Occipital lobe (tissue), 2 donors: ENCODE results near the gene TOLLIP. TPM values are rescaled to one million over a fixed set of nuclear protein-coding genes. Genes with fewer than 3 reads are reported as not detected.
"Not testable (repeated sequence)": the region's sequence is repeated elsewhere in the genome, so short reads cannot be mapped to it uniquely, and the experiment has no call there.

Experiments
- DNase-seq: peaks from one replicate; lab custom pipeline; 2025; lab: John Stamatoyannopoulos, UW
- total RNA-seq: library from RNA; depleted of rRNA; stranded (reverse); fragments of >200 nt; gene quantifications from one replicate; pipeline ENCODE4 v1.2.3, GENCODE V29; 2014

The TOLLIP gene
- total RNA-seq, 1 donor from 2014 or later, result 17.8 TPM

- not testable (repeated sequence) for DNase-seq
Observed at GRCh38 chr11:1250411-1250810, 59.0 kb downstream of the TOLLIP start.

DNA sequence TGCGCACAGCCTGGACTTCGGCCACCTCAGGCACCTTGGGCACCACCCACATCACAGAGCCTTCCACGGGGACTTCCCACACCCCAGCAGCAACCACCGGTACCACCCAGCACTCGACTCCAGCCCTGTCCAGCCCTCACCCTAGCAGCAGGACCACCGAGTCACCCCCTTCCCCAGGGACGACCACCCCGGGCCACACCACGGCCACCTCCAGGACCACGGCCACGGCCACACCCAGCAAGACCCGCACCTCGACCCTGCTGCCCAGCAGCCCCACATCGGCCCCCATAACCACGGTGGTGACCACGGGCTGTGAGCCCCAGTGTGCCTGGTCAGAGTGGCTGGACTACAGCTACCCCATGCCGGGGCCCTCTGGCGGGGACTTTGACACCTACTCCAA lies 60.5 kb downstream of the TOLLIP start:
- DNase-seq, result not testable (repeated sequence)

DNA sequence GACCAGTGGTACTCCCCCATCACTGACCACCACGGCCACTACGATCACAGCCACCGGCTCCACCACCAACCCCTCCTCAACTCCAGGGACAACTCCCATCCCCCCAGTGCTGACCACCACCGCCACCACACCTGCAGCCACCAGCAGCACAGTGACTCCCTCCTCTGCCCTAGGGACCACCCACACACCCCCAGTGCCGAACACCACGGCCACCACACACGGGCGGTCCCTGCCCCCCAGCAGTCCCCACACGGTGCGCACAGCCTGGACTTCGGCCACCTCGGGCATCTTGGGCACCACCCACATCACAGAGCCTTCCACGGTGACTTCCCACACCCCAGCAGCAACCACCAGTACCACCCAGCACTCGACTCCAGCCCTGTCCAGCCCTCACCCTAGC lies 62.4 kb downstream of the TOLLIP start:
- DNase-seq, result not testable (repeated sequence)

GRCh38 chr11:1246301-1246700 lies 63.1 kb downstream of the TOLLIP start:
- not testable (repeated sequence) for DNase-seq

GRCh38 chr11:1245717-1246116 lies 63.7 kb downstream of the TOLLIP start:
- not testable (repeated sequence) for DNase-seq

DNA sequence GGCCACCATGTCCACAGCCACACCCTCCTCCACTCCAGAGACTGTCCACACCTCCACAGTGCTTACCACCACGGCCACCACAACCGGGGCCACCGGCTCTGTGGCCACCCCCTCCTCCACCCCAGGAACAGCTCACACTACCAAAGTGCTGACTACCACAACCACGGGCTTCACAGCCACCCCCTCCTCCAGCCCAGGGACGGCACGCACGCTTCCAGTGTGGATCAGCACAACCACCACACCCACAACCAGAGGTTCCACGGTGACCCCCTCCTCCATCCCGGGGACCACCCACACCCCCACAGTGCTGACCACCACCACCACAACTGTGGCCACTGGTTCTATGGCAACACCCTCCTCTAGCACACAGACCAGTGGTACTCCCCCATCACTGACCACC lies 64.9 kb downstream of the TOLLIP start:
- not testable (repeated sequence) for DNase-seq

DNA sequence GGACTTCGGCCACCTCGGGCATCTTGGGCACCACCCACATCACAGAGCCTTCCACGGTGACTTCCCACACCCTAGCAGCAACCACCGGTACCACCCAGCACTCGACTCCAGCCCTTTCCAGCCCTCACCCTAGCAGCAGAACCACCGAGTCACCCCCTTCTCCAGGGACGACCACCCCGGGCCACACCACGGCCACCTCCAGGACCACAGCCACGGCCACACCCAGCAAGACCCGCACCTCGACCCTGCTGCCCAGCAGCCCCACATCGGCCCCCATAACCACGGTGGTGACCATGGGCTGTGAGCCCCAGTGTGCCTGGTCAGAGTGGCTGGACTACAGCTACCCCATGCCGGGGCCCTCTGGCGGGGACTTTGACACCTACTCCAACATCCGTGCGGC lies 65.9 kb downstream of the TOLLIP start:
- DNase-seq, result not testable (repeated sequence)

DNA sequence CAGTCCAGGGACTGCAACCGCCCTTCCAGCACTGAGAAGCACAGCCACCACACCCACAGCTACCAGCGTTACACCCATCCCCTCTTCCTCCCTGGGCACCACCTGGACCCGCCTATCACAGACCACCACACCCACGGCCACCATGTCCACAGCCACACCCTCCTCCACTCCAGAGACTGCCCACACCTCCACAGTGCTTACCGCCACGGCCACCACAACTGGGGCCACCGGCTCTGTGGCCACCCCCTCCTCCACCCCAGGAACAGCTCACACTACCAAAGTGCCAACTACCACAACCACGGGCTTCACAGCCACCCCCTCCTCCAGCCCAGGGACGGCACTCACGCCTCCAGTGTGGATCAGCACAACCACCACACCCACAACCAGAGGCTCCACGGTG lies 66.7 kb downstream of the TOLLIP start:
- not testable (repeated sequence) for DNase-seq

DNA sequence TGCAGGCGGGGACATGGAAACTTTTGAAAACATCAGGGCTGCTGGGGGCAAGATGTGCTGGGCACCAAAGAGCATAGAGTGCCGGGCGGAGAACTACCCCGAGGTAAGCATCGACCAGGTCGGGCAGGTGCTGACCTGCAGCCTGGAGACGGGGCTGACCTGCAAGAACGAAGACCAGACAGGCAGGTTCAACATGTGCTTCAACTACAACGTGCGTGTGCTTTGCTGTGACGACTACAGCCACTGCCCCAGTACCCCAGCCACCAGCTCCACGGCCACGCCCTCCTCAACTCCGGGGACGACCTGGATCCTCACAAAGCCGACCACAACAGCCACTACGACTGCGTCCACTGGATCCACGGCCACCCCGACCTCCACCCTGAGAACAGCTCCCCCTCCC lies 67.1 kb downstream of the TOLLIP start:
- DNase-seq, result no peak

DNA sequence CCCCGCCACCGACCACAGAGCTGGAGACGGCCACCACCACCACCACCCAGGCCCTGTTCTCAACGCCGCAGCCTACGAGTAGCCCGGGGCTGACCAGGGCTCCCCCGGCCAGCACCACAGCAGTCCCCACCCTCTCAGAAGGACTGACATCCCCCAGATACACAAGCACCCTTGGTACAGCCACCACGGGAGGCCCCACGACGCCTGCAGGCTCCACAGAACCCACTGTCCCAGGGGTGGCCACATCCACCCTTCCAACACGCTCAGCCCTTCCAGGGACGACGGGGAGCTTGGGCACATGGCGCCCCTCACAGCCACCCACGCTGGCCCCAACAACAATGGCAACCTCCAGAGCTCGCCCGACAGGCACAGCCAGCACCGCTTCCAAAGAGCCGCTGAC lies 67.7 kb downstream of the TOLLIP start:
- DNase-seq, result no peak

DNA sequence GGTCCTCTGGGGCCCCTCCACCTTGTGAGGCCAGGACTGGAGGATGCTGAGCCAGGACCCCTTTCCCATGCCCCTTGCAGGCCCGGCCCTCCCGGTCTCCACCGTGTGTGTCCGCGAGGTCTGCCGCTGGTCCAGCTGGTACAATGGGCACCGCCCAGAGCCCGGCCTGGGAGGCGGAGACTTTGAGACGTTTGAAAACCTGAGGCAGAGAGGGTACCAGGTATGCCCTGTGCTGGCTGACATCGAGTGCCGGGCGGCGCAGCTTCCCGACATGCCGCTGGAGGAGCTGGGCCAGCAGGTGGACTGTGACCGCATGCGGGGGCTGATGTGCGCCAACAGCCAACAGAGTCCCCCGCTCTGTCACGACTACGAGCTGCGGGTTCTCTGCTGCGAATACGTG lies 68.7 kb downstream of the TOLLIP start:
- no peak for DNase-seq

DNA sequence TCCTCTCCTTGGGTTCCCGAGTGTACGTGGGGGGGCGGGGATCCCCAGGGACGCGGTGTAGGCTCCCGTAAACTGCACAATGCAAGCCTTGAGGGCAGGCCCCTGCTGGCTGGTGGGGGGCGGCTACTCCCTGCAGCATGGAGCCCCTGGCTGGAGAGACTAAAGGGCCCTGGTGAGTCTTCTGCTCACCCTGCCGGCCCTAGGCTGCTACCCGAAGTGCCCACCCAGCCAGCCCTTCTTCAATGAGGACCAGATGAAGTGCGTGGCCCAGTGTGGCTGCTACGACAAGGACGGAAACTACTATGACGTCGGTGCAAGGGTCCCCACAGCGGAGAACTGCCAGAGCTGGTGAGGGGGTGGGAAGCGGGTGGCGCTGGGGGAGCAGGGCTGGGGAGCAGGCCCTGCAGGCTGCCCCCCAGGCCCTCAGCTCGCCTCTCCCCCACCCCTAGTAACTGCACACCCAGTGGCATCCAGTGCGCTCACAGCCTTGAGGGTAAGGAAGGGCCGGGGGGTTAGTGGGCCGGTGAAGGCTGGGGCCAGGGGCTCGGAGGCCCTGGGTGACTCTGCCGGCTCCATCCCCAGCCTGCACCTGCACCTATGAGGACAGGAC lies 69.7 kb downstream of the TOLLIP start:
- no peak for DNase-seq

DNA sequence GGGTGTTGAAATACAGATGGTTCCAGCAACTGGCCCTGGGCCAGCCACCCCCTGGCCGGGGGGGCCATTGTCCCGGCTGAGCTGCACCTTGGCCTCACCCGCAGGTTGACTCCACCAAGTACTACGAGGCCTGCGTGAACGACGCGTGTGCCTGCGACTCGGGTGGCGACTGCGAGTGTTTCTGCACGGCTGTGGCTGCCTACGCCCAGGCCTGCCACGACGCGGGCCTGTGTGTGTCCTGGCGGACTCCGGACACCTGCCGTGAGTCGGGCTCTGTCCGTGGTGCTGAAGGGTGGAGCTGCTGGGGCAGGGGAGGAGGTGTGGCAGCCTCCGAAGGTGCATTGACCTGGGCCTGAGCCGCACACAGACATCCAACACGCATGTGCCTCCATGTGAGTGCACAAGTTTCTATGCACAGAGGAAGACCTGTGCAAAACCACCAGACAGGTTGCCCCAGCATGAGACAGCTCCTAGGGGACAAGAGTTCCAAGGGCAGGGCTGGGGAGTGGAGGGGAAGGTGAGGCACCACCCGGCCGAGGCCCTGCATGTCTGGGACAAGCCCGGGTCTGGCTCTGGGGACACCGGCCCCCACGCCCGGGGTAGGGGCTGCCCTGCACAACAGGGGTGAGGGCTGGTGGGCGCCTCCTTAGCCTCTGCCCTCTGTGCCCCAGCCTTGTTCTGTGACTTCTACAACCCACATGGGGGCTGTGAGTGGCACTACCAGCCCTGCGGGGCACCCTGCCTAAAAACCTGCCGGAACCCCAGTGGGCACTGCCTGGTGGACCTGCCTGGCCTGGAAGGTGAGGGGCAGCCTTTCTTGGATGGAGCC lies 70.5 kb downstream of the TOLLIP start:
- DNase-seq, result no peak

GRCh38 chr11:1237851-1238250 lies 71.6 kb downstream of the TOLLIP start:
- DNase-seq, result no peak

GRCh38 chr11:1237128-1237580 lies 72.3 kb downstream of the TOLLIP start:
- no peak for DNase-seq

DNA sequence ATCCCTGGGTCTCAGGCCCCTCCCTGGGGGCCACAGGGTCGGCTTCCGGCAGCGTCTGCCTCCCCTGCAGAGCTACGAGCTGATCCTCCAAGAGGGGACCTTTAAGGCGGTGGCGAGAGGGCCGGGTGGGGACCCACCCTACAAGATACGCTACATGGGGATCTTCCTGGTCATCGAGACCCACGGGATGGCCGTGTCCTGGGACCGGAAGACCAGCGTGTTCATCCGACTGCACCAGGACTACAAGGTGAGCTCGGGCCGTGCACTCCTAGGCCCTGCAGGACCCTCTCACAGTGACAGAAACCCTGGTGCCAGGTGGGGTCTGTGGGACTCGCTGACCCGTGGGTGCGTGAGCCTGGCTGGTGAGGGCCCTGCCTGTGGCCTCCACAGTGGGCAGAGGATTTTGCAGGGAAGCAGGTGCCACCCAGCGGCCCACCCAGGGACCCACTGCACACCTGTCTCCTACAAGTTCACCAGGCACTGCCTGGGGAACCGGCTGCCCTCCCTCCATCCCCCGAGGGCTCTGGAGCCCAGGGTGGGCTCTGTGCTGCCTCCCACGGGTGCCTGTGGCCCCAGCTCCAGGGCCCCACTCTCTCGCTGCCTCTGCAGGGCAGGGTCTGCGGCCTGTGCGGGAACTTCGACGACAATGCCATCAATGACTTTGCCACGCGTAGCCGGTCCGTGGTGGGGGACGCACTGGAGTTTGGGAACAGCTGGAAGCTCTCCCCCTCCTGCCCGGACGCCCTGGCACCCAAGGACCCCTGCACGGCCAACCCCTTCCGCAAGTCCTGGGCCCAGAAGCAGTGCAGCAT lies 72.9 kb downstream of the TOLLIP start:
- no peak for DNase-seq

DNA sequence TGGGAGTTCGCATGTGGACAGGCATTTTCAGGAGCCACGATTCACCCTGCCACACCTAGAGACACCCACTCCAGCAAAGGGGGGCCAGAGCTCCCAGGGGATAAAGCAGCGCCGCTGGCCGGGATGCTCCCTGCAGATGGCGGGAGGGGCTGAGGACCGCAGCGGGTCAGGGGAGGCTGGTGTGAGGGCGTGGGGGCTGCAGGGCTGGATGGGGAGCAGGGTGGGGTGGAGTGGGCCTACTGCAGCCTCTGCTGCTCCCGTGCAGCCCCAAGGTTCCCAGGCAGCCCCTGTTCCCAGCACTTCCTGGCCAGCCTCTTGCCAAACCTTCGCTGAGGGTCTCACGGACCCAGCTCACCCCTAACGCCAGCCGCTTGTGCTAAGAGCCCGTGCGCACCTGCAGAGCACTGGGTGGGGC lies 73.5 kb downstream of the TOLLIP start:
- no peak for DNase-seq

DNA sequence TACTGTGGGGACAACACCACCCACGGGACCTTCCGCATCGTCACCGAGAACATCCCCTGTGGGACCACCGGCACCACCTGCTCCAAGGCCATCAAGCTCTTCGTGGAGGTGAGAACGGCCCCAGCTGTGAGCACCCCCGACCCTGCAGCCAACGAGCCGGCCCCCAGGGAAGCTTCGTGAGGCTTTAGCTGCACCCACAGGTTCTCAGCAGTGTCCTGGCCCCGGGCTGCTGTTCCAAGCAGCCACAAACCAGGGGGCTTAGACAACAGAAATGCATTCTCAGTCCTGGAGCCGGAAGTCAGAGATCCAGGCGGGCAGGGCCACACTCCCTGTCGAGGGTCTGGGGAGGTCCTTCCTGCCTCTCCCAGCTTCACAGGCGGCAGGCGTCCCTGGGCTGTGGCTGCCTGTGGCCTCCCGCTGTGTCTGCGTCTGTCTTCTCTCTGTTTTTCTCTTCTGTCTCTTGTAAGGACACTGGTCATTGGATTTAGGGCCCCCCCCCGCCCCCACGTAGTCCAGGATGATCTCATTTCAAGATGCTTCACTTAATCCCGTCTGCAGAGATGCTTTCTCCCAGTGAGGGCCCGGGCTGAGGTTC lies 74.0 kb downstream of the TOLLIP start:
- DNase-seq, result no peak

- no peak for DNase-seq
Observed at GRCh38 chr11:1234771-1235305, 74.6 kb downstream of the TOLLIP start.

- DNase-seq, result no peak
Observed at GRCh38 chr11:1234054-1234720, 75.2 kb downstream of the TOLLIP start.
